PC-9 (cell line): ENCODE results near the gene EML3. TPM values are rescaled to one million over a fixed set of nuclear protein-coding genes. Genes with fewer than 3 reads are reported as not detected.
"Not testable (repeated sequence)": the region's sequence is repeated elsewhere in the genome, so short reads cannot be mapped to it uniquely, and the experiment has no call there.

ENCODE experiments used
- BruUV-seq: library from RNA; stranded (reverse); fragments of 400-500 nt; replicated peaks from 2 replicates; lab custom pipeline; 2021; lab: Mats Ljungman, UMichigan
- CTCF ChIA-PET: fragments of 300-600 bp; sonication (Branson Sonifier 250); formaldehyde crosslinking; loops from one replicate; lab custom pipeline; 2022; ENCODE audit warnings: antibody characterized with exemption; lab: Charles Lee
- POLR2A ChIA-PET: fragments of 300-600 bp; sonication (Branson Sonifier 250); formaldehyde crosslinking; loops from one replicate; lab custom pipeline; 2022; ENCODE audit warnings: antibody characterized with exemption; ENCODE audit not compliant: unreplicated experiment; lab: Charles Lee
- DNase-seq, 2 experiments: peaks; one replicate each; pipeline versions ENCODE4 v3.0.0 to v3.0.0-alpha.2; 2015 to 2022; ENCODE audit warnings: mixed read lengths in 1 of 2
- H2AFZ ChIP-seq: fragments of 200-600 bp; sonication (generic); 2 replicates; pipeline ENCODE4 v1.8.1; 2017; ENCODE audit warnings: antibody characterized with exemption
- H3F3A ChIP-seq: fragments of 200-600 bp; sonication (generic); 2 replicates; pipeline ENCODE4 v1.8.1; 2017; ENCODE audit warnings: antibody characterized with exemption, mild to moderate bottlenecking, low read depth; ENCODE audit not compliant: insufficient read depth
- H3K27ac ChIP-seq: fragments of 200-600 bp; sonication (generic); 2 replicates; pipeline ENCODE4 v1.6.1; 2016; ENCODE audit warnings: mixed run types
- H3K27me3 ChIP-seq: fragments of 200-600 bp; sonication (generic); 2 replicates; pipeline ENCODE4 v1.6.1; 2016; ENCODE audit warnings: low read depth, mixed run types; ENCODE audit not compliant: insufficient read depth
- H3K36me3 ChIP-seq: fragments of 200-600 bp; sonication (generic); 2 replicates; pipeline ENCODE4 v1.6.1; 2016; ENCODE audit warnings: low read depth, mixed run types
- H3K4me1 ChIP-seq: fragments of 200-600 bp; sonication (generic); replicated peaks from 2 replicates; pipeline ENCODE4 v1.6.1; 2016; ENCODE audit warnings: mixed run types; ENCODE audit not compliant: insufficient read depth
- H3K4me2 ChIP-seq: fragments of 200-600 bp; sonication (generic); 2 replicates; pipeline ENCODE4 v1.6.1; 2017; ENCODE audit warnings: mixed run types
- H3K4me3 ChIP-seq: fragments of 200-600 bp; sonication (generic); 2 replicates; pipeline ENCODE4 v1.6.1; 2016; ENCODE audit warnings: mixed run types
- H3K79me2 ChIP-seq: fragments of 200-600 bp; sonication (generic); 2 replicates; pipeline ENCODE4 v1.6.1; 2017; ENCODE audit warnings: low read depth, mixed run types
- H3K9me2 ChIP-seq: fragments of 200-600 bp; sonication (generic); 2 replicates; pipeline ENCODE4 v1.8.1; 2017; ENCODE audit warnings: mild to moderate bottlenecking; ENCODE audit not compliant: insufficient read depth
- H3K9me3 ChIP-seq: fragments of 200-600 bp; sonication (generic); 2 replicates; pipeline ENCODE4 v1.8.1; 2016; ENCODE audit warnings: low read depth; ENCODE audit not compliant: insufficient read depth
- H4K20me1 ChIP-seq: fragments of 200-600 bp; sonication (generic); 2 replicates; pipeline ENCODE4 v1.8.1; 2017; ENCODE audit not compliant: insufficient read depth
- EZH2 ChIP-seq: fragments of 200-600 bp; sonication (generic); IDR thresholded peaks from 2 replicates; pipeline ENCODE4 v1.8.0; 2017; ENCODE audit warnings: antibody characterized with exemption, low read depth
- intact Hi-C: fragments of 100-400 bp; cut with micrococcal nuclease; formaldehyde crosslinking; loops from one replicate; pipeline ENCODE4 v1.10.0; 2022; ENCODE audit not compliant: unreplicated experiment
- total RNA-seq: library from RNA; stranded (reverse); gene quantifications from 2 replicates; pipeline ENCODE4 v1.2.3, GENCODE V29; 2021
- TF ChIP-seq, protein P1 (sequence below): fragments of 200-600 bp; sonication (generic); conservative IDR thresholded peaks from 2 replicates; pipeline ENCODE4 v1.6.1; 2017; ENCODE audit warnings: mixed run types, antibody characterized with exemption, mild to moderate bottlenecking, moderate library complexity

Gene EML3
- total RNA-seq, 1 experiment from 2014 or later = 84.2 TPM

DNA sequence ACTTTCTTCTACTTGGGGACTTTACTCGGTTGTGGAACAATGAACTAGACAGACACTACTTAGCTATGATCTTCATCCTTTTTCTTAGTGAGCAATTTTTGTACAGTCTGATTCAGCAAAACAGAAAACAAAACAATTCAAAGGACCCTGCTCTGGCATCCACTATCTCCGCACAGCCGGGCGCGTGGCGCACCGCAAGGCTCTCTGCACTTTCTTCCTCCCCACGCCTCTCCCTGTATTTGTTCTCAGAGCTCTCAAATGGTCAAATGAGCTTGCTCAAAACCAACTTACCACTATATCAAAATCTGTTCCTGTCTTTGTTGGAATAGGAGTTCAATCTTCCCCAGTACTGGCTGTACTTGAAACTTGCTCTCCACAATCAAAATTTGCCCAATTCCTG, 46.3 kb downstream of the EML3 start:
- TF ChIP-seq, protein P1, sequence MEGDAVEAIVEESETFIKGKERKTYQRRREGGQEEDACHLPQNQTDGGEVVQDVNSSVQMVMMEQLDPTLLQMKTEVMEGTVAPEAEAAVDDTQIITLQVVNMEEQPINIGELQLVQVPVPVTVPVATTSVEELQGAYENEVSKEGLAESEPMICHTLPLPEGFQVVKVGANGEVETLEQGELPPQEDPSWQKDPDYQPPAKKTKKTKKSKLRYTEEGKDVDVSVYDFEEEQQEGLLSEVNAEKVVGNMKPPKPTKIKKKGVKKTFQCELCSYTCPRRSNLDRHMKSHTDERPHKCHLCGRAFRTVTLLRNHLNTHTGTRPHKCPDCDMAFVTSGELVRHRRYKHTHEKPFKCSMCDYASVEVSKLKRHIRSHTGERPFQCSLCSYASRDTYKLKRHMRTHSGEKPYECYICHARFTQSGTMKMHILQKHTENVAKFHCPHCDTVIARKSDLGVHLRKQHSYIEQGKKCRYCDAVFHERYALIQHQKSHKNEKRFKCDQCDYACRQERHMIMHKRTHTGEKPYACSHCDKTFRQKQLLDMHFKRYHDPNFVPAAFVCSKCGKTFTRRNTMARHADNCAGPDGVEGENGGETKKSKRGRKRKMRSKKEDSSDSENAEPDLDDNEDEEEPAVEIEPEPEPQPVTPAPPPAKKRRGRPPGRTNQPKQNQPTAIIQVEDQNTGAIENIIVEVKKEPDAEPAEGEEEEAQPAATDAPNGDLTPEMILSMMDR = no peak
- no peak for TF ChIP-seq EZH2
- Histone ChIP-seq H4K20me1 (peaks cover 91% of the 10 kb centered on the region), H3K27me3 (no peaks in the 10 kb centered on the region), H3K4me3 (no peak overlapping the region), H3K36me3 (peaks cover 71% of the 10 kb centered on the region), H3K9me3 (no peaks in the 10 kb centered on the region), H3K4me1 (peaks cover 48% of the 10 kb centered on the region), H2AFZ (no peak overlapping the region), H3K79me2 (peaks cover 88% of the 10 kb centered on the region), H3K9me2 (no peaks in the 10 kb centered on the region), H3K4me2 (no peak overlapping the region), H3F3A (peaks cover 99% of the 10 kb centered on the region), H3K27ac (peak overlapping the region; percentile 36; the same call in 1 of the 2 replicates)
- no peak for DNase-seq
- ChIA-PET CTCF (interaction anchor here (0.6 to 1.3 kb wide), 2 partner anchors 70 to 172 kb away, joined by 4 to 13 read pairs; no protein-coding TSS in a partner anchor), POLR2A (no interaction called here)
- BruUV-seq = no TSS peak
- intact Hi-C loops = no loop called here

DNA sequence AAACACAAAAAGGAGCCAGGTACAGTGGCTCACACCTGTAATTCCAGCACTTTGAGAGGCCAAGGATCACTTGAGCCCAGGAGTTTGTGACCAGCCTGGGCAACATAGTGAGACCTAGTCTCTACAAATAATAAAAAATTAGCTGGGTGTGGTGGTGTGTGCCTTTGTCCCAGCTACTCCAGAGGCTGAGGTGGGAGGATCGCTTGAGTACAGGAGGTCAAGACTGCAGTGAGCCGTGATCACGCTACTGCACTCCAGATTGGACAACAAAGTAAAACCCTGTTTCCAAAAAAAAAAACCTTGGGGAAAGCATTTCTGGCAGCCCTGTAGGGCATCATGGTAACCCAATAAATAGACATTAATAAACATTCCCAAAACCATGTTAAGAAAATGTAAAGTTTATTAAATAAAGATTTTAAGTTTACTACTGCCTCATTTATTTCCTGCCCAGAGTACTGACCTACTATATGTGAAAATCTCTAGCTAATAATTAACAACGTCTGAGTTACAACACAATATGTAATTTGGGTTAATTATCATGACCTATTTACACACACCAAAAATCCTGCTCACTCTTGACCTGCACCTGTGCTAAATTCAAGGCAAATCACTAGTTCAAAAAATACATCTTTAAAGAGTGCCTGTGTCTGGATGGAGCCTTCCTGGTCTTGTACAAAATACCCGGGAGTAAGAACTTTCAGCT, 47.3 kb downstream of the EML3 start:
- intact Hi-C loops = no loop called here
- BruUV-seq = no TSS peak
- H3K79me2 ChIP-seq = peaks cover 80% of the 10 kb centered on the region
- CTCF ChIA-PET = interaction anchor here (0.7 to 1.3 kb wide), 3 partner anchors 9 to 231 kb away, joined by 3 to 4 read pairs (median 4); partner anchors contain the start of gene EEF1G
- peaks cover 46% of the 10 kb centered on the region for H3K4me1 ChIP-seq
- H3K4me2 ChIP-seq = no peak overlapping the region
- H3K9me2 ChIP-seq = no peaks in the 10 kb centered on the region
- H3K9me3 ChIP-seq = no peaks in the 10 kb centered on the region
- H3K4me3 ChIP-seq = no peak overlapping the region
- H2AFZ ChIP-seq = no peak overlapping the region
- H3K27ac ChIP-seq = peak overlapping the region; percentile 23; the same call in 1 of the 2 replicates
- H3F3A ChIP-seq = peaks cover 97% of the 10 kb centered on the region
- POLR2A ChIA-PET = no interaction called here
- DNase-seq = no peak
- TF ChIP-seq, protein P1 = no peak
- TF ChIP-seq EZH2 = no peak
- H4K20me1 ChIP-seq = peaks cover 88% of the 10 kb centered on the region
- H3K27me3 ChIP-seq = no peaks in the 10 kb centered on the region
- H3K36me3 ChIP-seq = peaks cover 62% of the 10 kb centered on the region

DNA sequence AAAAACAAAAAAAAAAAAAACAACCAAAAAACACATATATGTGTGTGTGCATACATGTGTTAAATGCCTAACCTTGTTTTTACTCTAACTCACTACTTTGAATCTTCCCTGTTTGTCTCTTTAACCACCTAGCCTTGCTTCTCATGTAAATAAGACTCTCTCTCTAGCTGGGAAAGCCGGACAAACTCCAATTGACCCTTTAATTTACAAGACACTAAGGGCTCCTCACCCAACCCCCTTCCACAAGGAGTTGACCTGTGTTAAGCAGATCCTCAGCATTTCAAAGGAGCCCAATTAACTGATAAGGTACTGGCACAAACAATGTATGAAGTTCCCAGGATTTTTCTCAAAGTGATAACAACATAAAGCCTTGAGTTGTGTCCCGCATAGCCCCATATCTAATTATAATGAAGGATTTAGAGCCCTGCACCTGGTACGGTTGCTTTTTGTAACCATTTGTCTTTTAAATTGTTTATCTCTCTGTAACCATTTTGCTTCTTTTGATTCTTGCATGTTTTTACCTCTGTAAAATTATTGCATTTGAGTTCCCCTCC, 50.8 kb downstream of the EML3 start:
- BruUV-seq, DNase-seq, H3K9me2 ChIP-seq, H3K27me3 ChIP-seq, intact Hi-C loops, H2AFZ ChIP-seq, H3K9me3 ChIP-seq, H3K4me3 ChIP-seq: not testable (repeated sequence)
- Histone ChIP-seq H3K36me3 (peaks cover 53% of the 10 kb centered on the region), H4K20me1 (peaks cover 77% of the 10 kb centered on the region), H3F3A (peaks cover 98% of the 10 kb centered on the region), H3K4me1 (peaks cover 76% of the 10 kb centered on the region), H3K27ac (peak overlapping the region; percentile 49), H3K4me2 (peak overlapping the region; percentile 40), H3K79me2 (peaks cover 64% of the 10 kb centered on the region)
- ChIA-PET CTCF (interaction anchor here (1.6 to 3.3 kb wide), 3 partner anchors 18 to 166 kb away, joined by 19 to 49 read pairs (median 30); no protein-coding TSS in a partner anchor), POLR2A (interaction anchor here (1.1 kb wide), 1 partner anchor 11 kb away, joined by 3 read pairs; no protein-coding TSS in a partner anchor)
